ENCODE results near the gene SYCP2L. TPM values are rescaled to one million over a fixed set of nuclear protein-coding genes. Genes with fewer than 3 reads are reported as not detected.
"Not testable (repeated sequence)": the region's sequence is repeated elsewhere in the genome, so short reads cannot be mapped to it uniquely, and the experiment has no call there.

The SYCP2L gene
- total RNA-seq, 4 donors from 2014 or later: 0.53 to 1.3 TPM; not detected in 2

- no peak for TF ChIP-seq CTCF (IDR thresholded peaks at IDR 0.05)
- TF ChIP-seq POLR2A (IDR thresholded peaks at IDR 0.05): no peak
- WGBS, 2 donors: 71 to 86% methylated on average over 1 of the region's 1 CpG
- DNase-seq: no peak
- intact Hi-C loops (cut with DNase I): no loop called here
- peaks cover 0 to 14% (median 5%) of the 10 kb centered on the region in 3 donors for H3K4me1 ChIP-seq
- peaks cover 4 to 38% (median 16%) of the 10 kb centered on the region in 4 donors for H3K27me3 ChIP-seq
- no peaks in the 10 kb centered on the region for H3K36me3 ChIP-seq
- no peak overlapping the region for H3K27ac ChIP-seq
- no peaks in the 10 kb centered on the region for H3K9me3 ChIP-seq
- H3K4me3 ChIP-seq: no peak overlapping the region
These were observed 9.0 kb upstream of the SYCP2L start for GRCh38 chr6:10877871-10878270.

- 88% methylated on average over 2 of the region's 2 CpGs for WGBS, 2 donors
- intact Hi-C loops (cut with DNase I): no loop called here
- H3K36me3 ChIP-seq: no peaks in the 10 kb centered on the region
- H3K4me3 ChIP-seq: no peak overlapping the region
- peaks cover 4 to 63% (median 30%) of the 10 kb centered on the region in 4 donors for H3K27me3 ChIP-seq
- no peak overlapping the region for H3K27ac ChIP-seq
- no peak for TF ChIP-seq POLR2A (IDR thresholded peaks at IDR 0.05)
- no peak for TF ChIP-seq CTCF (IDR thresholded peaks at IDR 0.05)
- H3K9me3 ChIP-seq: no peaks in the 10 kb centered on the region
- DNase-seq: no peak
- peaks cover 0 to 27% (median 5%) of the 10 kb centered on the region in 3 donors for H3K4me1 ChIP-seq
These were observed 6.5 kb upstream of the SYCP2L start for GRCh38 chr6:10880366-10880765.

- H3K27ac ChIP-seq; intact Hi-C loops (cut with DNase I); DNase-seq; H3K36me3 ChIP-seq; H3K4me3 ChIP-seq; H3K9me3 ChIP-seq: not testable (repeated sequence)
- 28 to 53% methylated on average over 10 to 13 of the region's 14 CpGs for WGBS, 2 donors
- Histone ChIP-seq H3K27me3 (peaks cover 4 to 82% (median 47%) of the 10 kb centered on the region in 4 donors), H3K4me1 (peaks cover 0 to 38% (median 5%) of the 10 kb centered on the region in 3 donors)
These were observed 4.6 kb upstream of the SYCP2L start for GRCh38 chr6:10882253-10882630.

- Histone ChIP-seq H3K27me3 (peaks cover 4 to 87% (median 47%) of the 10 kb centered on the region in 4 donors), H3K4me1 (peaks cover 0 to 42% (median 5%) of the 10 kb centered on the region in 3 donors), H3K27ac (no peak overlapping the region), H3K36me3 (no peaks in the 10 kb centered on the region), H3K9me3 (no peaks in the 10 kb centered on the region), H3K4me3 (no peak overlapping the region)
- DNase-seq: no peak
- intact Hi-C loops (cut with DNase I): no loop called here
- TF ChIP-seq POLR2A (IDR thresholded peaks at IDR 0.05): no peak
- no peak for TF ChIP-seq CTCF (IDR thresholded peaks at IDR 0.05)
- whole genome bisulfite sequencing, 2 donors: 6 to 16% methylated on average over 7 to 18 of the region's 28 CpGs
These were observed 4.1 kb upstream of the SYCP2L start for GRCh38 chr6:10882657-10883171.

- no peaks in the 10 kb centered on the region for H3K9me3 ChIP-seq
- H3K4me1 ChIP-seq: peaks cover 0 to 42% (median 5%) of the 10 kb centered on the region in 3 donors
- intact Hi-C loops (cut with DNase I): no loop called here
- peak overlapping the region in 1 of 4 donors; percentile 18 for H3K4me3 ChIP-seq
- H3K27ac ChIP-seq: no peak overlapping the region
- 24 to 31% methylated on average over 26 to 34 of the region's 51 CpGs for WGBS, 2 donors
- no peaks in the 10 kb centered on the region for H3K36me3 ChIP-seq
- no peak for DNase-seq
- peaks cover 4 to 96% (median 47%) of the 10 kb centered on the region in 4 donors for H3K27me3 ChIP-seq
- TF ChIP-seq CTCF (IDR thresholded peaks at IDR 0.05): no peak
- TF ChIP-seq POLR2A (IDR thresholded peaks at IDR 0.05): no peak
These were observed 3.3 kb upstream of the SYCP2L start for GRCh38 chr6:10883312-10884244.

Measured in esophagus squamous epithelium (tissue), 5 donors.